ENCODE data around the gene TMTC2.

GRCh38 chr12:83027021-83027723, 340.5 kb downstream of the TMTC2 start:
- TF ChIP-seq CTCF (IDR thresholded peaks at IDR 0.05) = no peak
- no peak for TF ChIP-seq POLR2A (IDR thresholded peaks at IDR 0.05)
